OCI-LY3 (cell line): Measurements from ENCODE around the gene VCX2.

Experiments
- EZH2phosphoT487 ChIP-seq: fragments of 200-600 bp; shearing (Covaris generic); IDR thresholded peaks from 2 replicates; pipeline ENCODE4 v1.6.1; 2018; ENCODE audit warnings: antibody characterized with exemption, mixed run types, low read depth
- TF ChIP-seq, protein P1 (sequence below): fragments of 200-600, 300-600 bp; sonication (generic); IDR thresholded peaks from 2 replicates; pipeline ENCODE4 v1.5.1; 2014; ENCODE audit warnings: antibody characterized with exemption, low read length, low read depth

DNA sequence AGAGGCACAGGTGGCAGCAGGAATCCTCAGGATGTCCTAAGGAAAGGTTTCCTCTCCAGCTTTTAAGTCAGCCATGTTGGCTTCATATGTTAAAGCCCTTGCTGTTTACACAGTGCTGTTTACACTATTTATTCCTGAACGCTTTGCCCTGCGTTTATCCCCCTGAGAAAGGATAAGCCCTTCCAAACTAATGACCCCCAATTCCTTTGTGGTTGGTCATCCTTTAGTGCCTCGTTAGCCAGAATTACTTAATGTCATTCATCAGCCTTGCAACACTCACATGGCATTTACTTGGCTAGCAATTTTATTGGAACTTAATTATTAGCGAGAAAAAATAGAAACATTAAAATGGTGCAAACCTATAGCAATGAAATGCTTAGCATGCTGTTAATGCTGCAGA, 23.8 kb downstream of the VCX2 start:
- TF ChIP-seq, protein P1, sequence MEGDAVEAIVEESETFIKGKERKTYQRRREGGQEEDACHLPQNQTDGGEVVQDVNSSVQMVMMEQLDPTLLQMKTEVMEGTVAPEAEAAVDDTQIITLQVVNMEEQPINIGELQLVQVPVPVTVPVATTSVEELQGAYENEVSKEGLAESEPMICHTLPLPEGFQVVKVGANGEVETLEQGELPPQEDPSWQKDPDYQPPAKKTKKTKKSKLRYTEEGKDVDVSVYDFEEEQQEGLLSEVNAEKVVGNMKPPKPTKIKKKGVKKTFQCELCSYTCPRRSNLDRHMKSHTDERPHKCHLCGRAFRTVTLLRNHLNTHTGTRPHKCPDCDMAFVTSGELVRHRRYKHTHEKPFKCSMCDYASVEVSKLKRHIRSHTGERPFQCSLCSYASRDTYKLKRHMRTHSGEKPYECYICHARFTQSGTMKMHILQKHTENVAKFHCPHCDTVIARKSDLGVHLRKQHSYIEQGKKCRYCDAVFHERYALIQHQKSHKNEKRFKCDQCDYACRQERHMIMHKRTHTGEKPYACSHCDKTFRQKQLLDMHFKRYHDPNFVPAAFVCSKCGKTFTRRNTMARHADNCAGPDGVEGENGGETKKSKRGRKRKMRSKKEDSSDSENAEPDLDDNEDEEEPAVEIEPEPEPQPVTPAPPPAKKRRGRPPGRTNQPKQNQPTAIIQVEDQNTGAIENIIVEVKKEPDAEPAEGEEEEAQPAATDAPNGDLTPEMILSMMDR = no peak
- no peak for TF ChIP-seq EZH2phosphoT487
